OCI-LY7 (cell line): Measurements from ENCODE around the gene SMURF1.

ENCODE experiments used
- EZH2phosphoT487 ChIP-seq: fragments of 200-600 bp; sonication (generic); IDR thresholded peaks from 2 replicates; pipeline ENCODE4 v1.6.1; 2018; ENCODE audit warnings: low read depth, borderline replicate concordance, mild to moderate bottlenecking, mixed run types, antibody characterized with exemption, low read length, moderate library complexity, mixed read lengths
- TF ChIP-seq, protein P1 (sequence below): fragments of 200-600 bp; sonication (generic); conservative IDR thresholded peaks from 2 replicates; pipeline ENCODE4 v1.5.1; 2014; ENCODE audit warnings: mild to moderate bottlenecking, antibody characterized with exemption, low read length, moderate library complexity, mixed read lengths

- TF ChIP-seq, protein P1, sequence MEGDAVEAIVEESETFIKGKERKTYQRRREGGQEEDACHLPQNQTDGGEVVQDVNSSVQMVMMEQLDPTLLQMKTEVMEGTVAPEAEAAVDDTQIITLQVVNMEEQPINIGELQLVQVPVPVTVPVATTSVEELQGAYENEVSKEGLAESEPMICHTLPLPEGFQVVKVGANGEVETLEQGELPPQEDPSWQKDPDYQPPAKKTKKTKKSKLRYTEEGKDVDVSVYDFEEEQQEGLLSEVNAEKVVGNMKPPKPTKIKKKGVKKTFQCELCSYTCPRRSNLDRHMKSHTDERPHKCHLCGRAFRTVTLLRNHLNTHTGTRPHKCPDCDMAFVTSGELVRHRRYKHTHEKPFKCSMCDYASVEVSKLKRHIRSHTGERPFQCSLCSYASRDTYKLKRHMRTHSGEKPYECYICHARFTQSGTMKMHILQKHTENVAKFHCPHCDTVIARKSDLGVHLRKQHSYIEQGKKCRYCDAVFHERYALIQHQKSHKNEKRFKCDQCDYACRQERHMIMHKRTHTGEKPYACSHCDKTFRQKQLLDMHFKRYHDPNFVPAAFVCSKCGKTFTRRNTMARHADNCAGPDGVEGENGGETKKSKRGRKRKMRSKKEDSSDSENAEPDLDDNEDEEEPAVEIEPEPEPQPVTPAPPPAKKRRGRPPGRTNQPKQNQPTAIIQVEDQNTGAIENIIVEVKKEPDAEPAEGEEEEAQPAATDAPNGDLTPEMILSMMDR: no peak
- no peak for TF ChIP-seq EZH2phosphoT487
Measured at GRCh38 chr7:98991141-98991540, 152.8 kb downstream of the SMURF1 start.
